ENCODE data around the gene S100A7A. TPM values are rescaled to one million over a fixed set of nuclear protein-coding genes. Genes with fewer than 3 reads are reported as not detected.

S100A7A gene
- total RNA-seq, 1 experiment from 2014 or later: not detected

DNA sequence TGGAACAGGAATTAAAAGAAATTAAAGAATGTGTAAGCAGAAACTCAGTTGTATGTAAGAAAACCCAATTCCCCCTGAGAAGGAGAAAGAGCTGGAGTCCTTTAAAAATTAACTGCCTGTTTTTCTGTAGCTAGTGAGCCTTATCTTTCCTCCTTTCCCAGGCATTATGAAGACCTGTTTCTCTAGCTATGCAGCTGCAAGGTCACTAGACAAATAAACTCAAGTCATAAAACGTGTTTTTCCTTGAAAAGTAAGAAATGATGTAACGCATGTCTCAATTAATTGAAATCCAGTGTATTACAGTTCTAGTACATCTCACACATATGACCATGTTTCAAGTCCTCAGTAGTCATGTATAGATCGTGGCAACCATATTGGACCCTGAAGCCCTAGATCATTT is 46.2 kb upstream of the S100A7A start:
- Mint-ChIP-seq H3K9me3 (peaks cover 6% of the 10 kb centered on the region), H3K4me3 (no peak overlapping the region), H3K27ac (no peak overlapping the region), H3K36me3 (no peaks in the 10 kb centered on the region), H3K27me3 (ENCODE audit: low read depth) (peaks cover 9% of the 10 kb centered on the region; the same call in 1 of the 2 replicates), H3K4me1 (no peaks in the 10 kb centered on the region)
- no peak for DNase-seq (ENCODE audit: low spot score)
- ChIA-PET POLR2A (no interaction called here), CTCF (no interaction called here)
- ATAC-seq: no peak
- TF ChIP-seq, protein P1, sequence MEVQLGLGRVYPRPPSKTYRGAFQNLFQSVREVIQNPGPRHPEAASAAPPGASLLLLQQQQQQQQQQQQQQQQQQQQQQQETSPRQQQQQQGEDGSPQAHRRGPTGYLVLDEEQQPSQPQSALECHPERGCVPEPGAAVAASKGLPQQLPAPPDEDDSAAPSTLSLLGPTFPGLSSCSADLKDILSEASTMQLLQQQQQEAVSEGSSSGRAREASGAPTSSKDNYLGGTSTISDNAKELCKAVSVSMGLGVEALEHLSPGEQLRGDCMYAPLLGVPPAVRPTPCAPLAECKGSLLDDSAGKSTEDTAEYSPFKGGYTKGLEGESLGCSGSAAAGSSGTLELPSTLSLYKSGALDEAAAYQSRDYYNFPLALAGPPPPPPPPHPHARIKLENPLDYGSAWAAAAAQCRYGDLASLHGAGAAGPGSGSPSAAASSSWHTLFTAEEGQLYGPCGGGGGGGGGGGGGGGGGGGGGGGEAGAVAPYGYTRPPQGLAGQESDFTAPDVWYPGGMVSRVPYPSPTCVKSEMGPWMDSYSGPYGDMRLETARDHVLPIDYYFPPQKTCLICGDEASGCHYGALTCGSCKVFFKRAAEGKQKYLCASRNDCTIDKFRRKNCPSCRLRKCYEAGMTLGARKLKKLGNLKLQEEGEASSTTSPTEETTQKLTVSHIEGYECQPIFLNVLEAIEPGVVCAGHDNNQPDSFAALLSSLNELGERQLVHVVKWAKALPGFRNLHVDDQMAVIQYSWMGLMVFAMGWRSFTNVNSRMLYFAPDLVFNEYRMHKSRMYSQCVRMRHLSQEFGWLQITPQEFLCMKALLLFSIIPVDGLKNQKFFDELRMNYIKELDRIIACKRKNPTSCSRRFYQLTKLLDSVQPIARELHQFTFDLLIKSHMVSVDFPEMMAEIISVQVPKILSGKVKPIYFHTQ (CRISPR knock-in tag; IDR thresholded peaks at IDR 0.05): no peak
- no peak for TF ChIP-seq ELF4 (CRISPR knock-in tag; IDR thresholded peaks at IDR 0.05; ENCODE audit: low read depth)
- TF ChIP-seq, protein P2, sequence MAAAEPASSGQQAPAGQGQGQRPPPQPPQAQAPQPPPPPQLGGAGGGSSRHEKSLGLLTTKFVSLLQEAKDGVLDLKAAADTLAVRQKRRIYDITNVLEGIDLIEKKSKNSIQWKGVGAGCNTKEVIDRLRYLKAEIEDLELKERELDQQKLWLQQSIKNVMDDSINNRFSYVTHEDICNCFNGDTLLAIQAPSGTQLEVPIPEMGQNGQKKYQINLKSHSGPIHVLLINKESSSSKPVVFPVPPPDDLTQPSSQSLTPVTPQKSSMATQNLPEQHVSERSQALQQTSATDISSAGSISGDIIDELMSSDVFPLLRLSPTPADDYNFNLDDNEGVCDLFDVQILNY (CRISPR knock-in tag; IDR thresholded peaks at IDR 0.05): no peak
- TF ChIP-seq, protein P3, sequence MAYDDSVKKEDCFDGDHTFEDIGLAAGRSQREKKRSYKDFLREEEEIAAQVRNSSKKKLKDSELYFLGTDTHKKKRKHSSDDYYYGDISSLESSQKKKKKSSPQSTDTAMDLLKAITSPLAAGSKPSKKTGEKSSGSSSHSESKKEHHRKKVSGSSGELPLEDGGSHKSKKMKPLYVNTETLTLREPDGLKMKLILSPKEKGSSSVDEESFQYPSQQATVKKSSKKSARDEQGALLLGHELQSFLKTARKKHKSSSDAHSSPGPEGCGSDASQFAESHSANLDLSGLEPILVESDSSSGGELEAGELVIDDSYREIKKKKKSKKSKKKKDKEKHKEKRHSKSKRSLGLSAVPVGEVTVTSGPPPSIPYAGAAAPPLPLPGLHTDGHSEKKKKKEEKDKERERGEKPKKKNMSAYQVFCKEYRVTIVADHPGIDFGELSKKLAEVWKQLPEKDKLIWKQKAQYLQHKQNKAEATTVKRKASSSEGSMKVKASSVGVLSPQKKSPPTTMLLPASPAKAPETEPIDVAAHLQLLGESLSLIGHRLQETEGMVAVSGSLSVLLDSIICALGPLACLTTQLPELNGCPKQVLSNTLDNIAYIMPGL (CRISPR knock-in tag; IDR thresholded peaks at IDR 0.05): no peak
- TF ChIP-seq HMGA2 (CRISPR knock-in tag; IDR thresholded peaks at IDR 0.05): no peak
- TF ChIP-seq ZNF219 (CRISPR knock-in tag; IDR thresholded peaks at IDR 0.05; ENCODE audit: borderline replicate concordance): no peak
- TF ChIP-seq, protein P4, sequence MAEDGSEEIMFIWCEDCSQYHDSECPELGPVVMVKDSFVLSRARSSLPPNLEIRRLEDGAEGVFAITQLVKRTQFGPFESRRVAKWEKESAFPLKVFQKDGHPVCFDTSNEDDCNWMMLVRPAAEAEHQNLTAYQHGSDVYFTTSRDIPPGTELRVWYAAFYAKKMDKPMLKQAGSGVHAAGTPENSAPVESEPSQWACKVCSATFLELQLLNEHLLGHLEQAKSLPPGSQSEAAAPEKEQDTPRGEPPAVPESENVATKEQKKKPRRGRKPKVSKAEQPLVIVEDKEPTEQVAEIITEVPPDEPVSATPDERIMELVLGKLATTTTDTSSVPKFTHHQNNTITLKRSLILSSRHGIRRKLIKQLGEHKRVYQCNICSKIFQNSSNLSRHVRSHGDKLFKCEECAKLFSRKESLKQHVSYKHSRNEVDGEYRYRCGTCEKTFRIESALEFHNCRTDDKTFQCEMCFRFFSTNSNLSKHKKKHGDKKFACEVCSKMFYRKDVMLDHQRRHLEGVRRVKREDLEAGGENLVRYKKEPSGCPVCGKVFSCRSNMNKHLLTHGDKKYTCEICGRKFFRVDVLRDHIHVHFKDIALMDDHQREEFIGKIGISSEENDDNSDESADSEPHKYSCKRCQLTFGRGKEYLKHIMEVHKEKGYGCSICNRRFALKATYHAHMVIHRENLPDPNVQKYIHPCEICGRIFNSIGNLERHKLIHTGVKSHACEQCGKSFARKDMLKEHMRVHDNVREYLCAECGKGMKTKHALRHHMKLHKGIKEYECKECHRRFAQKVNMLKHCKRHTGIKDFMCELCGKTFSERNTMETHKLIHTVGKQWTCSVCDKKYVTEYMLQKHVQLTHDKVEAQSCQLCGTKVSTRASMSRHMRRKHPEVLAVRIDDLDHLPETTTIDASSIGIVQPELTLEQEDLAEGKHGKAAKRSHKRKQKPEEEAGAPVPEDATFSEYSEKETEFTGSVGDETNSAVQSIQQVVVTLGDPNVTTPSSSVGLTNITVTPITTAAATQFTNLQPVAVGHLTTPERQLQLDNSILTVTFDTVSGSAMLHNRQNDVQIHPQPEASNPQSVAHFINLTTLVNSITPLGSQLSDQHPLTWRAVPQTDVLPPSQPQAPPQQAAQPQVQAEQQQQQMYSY (CRISPR knock-in tag; IDR thresholded peaks at IDR 0.05): no peak
- no peak for TF ChIP-seq RORB (CRISPR knock-in tag; IDR thresholded peaks at IDR 0.05)

DNA sequence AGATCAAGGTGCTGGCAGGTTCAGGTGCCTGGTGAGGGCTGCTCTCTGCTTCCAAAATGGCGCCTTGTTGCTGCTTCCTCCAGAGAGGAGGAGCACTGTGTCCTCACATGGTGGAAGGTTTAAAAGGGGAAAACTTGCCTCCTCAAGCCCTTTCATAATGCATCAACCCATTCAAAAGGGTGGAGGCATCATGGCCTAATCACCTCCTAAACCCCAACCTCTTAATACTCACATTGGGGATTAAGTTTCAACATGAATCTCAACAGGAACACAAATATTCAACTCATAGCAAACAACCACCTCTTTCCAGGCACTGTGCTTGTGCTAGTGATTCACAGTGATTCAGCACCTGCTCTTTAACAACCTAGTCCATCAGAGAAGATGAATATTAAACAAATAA is 45.1 kb upstream of the S100A7A start:
- TF ChIP-seq, protein P5, sequence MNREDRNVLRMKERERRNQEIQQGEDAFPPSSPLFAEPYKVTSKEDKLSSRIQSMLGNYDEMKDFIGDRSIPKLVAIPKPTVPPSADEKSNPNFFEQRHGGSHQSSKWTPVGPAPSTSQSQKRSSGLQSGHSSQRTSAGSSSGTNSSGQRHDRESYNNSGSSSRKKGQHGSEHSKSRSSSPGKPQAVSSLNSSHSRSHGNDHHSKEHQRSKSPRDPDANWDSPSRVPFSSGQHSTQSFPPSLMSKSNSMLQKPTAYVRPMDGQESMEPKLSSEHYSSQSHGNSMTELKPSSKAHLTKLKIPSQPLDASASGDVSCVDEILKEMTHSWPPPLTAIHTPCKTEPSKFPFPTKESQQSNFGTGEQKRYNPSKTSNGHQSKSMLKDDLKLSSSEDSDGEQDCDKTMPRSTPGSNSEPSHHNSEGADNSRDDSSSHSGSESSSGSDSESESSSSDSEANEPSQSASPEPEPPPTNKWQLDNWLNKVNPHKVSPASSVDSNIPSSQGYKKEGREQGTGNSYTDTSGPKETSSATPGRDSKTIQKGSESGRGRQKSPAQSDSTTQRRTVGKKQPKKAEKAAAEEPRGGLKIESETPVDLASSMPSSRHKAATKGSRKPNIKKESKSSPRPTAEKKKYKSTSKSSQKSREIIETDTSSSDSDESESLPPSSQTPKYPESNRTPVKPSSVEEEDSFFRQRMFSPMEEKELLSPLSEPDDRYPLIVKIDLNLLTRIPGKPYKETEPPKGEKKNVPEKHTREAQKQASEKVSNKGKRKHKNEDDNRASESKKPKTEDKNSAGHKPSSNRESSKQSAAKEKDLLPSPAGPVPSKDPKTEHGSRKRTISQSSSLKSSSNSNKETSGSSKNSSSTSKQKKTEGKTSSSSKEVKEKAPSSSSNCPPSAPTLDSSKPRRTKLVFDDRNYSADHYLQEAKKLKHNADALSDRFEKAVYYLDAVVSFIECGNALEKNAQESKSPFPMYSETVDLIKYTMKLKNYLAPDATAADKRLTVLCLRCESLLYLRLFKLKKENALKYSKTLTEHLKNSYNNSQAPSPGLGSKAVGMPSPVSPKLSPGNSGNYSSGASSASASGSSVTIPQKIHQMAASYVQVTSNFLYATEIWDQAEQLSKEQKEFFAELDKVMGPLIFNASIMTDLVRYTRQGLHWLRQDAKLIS (CRISPR knock-in tag; IDR thresholded peaks at IDR 0.05; ENCODE audit: borderline replicate concordance): no peak
- TF ChIP-seq MYBL2 (CRISPR knock-in tag; IDR thresholded peaks at IDR 0.05): no peak
- TF ChIP-seq TP53 (CRISPR knock-in tag; IDR thresholded peaks at IDR 0.05): no peak
- H3K9me3 Mint-ChIP-seq: peaks cover 6% of the 10 kb centered on the region
- H3K27me3 Mint-ChIP-seq (ENCODE audit: low read depth): peaks cover 9% of the 10 kb centered on the region
- ATAC-seq: no peak
- H3K36me3 Mint-ChIP-seq: no peaks in the 10 kb centered on the region
- no peak overlapping the region for H3K4me3 Mint-ChIP-seq
- H3K4me1 Mint-ChIP-seq: no peaks in the 10 kb centered on the region
- H3K27ac Mint-ChIP-seq: no peak overlapping the region
- CTCF ChIA-PET: no interaction called here
- no peak for DNase-seq (ENCODE audit: low spot score)
- POLR2A ChIA-PET: no interaction called here

Data from WTC11 (cell line).